Brain microvascular endothelial cell (primary cell): ENCODE data around the gene SRGAP3.

Source experiments
- DNase-seq: peaks from one replicate; pipeline ENCODE4 v3.0.0-alpha.2; 2020
- H3K27ac ChIP-seq: fragments of 250-450 bp; sonication (Bioruptor Pico); 2 replicates; pipeline ENCODE4 v1.5.1; 2020; ENCODE audit warnings: mild to moderate bottlenecking, moderate library complexity
- H3K27me3 ChIP-seq: fragments of 250-450 bp; sonication (Bioruptor Pico); replicated peaks from 2 replicates; pipeline ENCODE4 v1.5.1; 2020; ENCODE audit warnings: mild to moderate bottlenecking
- H3K36me3 ChIP-seq: fragments of 250-450 bp; sonication (Bioruptor Pico); replicated peaks from 2 replicates; pipeline ENCODE4 v1.5.1; 2020; ENCODE audit warnings: mild to moderate bottlenecking
- H3K4me3 ChIP-seq: 2 replicates; pipeline ENCODE4 v1.5.1; 2011; ENCODE audit warnings: low read depth, mild to moderate bottlenecking, control low read depth, low read length, moderate library complexity
- in situ Hi-C: cut with HindIII; loops from 2 replicates; pipeline ENCODE4 v1.10.0; 2017; ENCODE audit warnings: low sequenced_read_pairs, low pct_ligation_motif_present
- TF ChIP-seq, protein P1 (sequence below): IDR thresholded peaks from 2 replicates; pipeline ENCODE4 v1.5.1; 2011; ENCODE audit warnings: low read depth, mild to moderate bottlenecking, moderate library complexity, low read length, control low read depth, inconsistent platforms; ENCODE audit errors: missing control alignments

The SRGAP3 gene

DNA sequence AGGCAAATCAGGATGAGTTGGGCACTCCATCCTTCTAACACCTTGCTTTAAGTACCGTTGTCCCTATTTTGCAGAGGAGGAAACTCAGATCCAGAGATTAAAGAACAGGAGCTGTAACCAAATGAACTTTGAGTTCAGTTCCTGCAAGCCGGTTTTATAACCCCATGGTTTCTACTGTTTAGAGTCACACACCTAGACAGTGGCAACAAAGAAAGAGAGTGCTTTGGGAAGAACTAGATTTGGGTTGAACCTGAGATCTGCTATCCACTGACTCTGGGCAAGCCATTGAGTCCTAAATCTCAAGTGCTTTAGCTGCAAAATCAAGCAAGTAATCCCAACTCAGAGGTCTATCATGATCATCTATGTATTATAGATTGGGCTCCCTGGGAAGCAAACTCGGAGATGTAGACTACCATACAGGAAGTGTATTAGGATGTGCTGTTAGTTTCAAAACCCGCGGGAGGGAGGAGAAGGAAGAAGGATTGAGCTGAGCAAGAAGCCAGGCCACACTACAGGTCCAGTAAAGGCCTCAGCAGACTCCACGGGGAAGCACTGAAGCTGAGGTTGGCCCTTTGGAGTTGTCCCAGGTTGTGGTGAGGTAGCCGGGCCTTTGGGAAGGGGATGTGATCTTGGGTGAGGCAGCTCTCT lies 42.2 kb downstream of the SRGAP3 start:
- DNase-seq, result no peak
- no peak overlapping the region for H3K4me3 ChIP-seq
- in situ Hi-C loops, result no loop called here
- no peaks in the 10 kb centered on the region for H3K36me3 ChIP-seq
- no peaks in the 10 kb centered on the region for H3K27me3 ChIP-seq
- TF ChIP-seq, protein P1, sequence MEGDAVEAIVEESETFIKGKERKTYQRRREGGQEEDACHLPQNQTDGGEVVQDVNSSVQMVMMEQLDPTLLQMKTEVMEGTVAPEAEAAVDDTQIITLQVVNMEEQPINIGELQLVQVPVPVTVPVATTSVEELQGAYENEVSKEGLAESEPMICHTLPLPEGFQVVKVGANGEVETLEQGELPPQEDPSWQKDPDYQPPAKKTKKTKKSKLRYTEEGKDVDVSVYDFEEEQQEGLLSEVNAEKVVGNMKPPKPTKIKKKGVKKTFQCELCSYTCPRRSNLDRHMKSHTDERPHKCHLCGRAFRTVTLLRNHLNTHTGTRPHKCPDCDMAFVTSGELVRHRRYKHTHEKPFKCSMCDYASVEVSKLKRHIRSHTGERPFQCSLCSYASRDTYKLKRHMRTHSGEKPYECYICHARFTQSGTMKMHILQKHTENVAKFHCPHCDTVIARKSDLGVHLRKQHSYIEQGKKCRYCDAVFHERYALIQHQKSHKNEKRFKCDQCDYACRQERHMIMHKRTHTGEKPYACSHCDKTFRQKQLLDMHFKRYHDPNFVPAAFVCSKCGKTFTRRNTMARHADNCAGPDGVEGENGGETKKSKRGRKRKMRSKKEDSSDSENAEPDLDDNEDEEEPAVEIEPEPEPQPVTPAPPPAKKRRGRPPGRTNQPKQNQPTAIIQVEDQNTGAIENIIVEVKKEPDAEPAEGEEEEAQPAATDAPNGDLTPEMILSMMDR, result no peak
- H3K27ac ChIP-seq, result no peak overlapping the region

DNA sequence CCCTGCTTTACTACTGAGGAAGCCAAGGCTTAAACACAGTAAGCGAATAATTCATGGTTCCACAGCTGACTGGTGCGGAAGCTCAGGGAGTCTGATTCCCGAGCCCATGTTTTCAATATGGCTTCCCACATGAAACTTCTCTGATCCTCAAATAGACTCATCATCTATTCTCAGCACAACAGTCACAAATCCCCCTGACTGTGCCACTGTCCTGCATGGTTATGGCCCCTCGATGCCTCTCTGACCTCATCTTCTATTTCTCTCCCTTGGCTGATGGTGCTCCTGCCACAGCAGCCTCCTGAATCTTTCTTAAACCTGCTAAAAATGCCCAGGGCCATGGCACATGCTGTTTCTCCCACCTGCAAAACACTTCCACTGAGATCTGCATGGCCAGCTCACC lies 43.2 kb downstream of the SRGAP3 start:
- in situ Hi-C loops, result no loop called here
- TF ChIP-seq, protein P1, result no peak

DNA sequence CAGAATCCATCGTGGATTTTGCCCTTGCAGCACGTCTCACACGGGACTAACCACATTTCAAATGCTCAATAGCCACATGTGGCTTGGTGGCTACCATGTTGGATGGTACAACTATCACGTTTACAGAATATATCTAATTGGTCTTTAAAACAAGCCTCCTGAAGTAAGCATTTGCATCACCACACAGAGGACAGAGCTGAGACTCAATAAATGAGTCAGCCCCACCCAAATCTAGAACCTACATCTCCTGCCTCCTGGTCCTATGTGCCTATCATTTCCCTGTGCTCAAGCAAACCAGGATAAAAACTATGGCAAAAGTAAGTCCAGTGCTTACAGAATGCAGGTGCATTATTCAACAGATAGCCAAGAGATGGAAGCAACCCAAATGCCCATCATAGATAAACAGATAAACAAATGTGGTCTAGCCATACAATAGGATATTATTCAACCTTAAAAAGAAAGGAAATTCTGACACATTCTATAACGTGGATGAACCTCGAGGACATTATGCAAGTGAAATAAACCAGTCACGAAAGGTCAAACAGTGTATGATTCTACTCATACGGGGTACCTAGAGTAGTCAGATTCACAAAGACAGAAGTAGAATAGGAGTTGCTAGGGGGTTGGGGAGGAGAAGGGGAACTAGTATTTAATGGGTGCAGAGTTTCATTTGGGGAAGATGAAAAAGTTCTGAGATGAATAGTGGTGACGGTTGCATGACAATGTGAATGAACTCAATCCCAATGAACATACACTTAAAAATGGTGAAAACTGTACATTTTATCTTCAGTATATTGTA lies 43.9 kb downstream of the SRGAP3 start:
- Histone ChIP-seq H3K27me3 (no peaks in the 10 kb centered on the region), H3K4me3 (no peak overlapping the region), H3K36me3 (no peaks in the 10 kb centered on the region), H3K27ac (no peak overlapping the region)
- DNase-seq, result no peak
- TF ChIP-seq, protein P1, result no peak
- in situ Hi-C loops, result no loop called here

More for the DNA sequence above, 43.2 kb downstream of the SRGAP3 start:
- H3K27ac ChIP-seq, result no peak overlapping the region
- no peaks in the 10 kb centered on the region for H3K27me3 ChIP-seq
- H3K36me3 ChIP-seq, result no peaks in the 10 kb centered on the region
- no peak for DNase-seq
- no peak overlapping the region for H3K4me3 ChIP-seq

DNA sequence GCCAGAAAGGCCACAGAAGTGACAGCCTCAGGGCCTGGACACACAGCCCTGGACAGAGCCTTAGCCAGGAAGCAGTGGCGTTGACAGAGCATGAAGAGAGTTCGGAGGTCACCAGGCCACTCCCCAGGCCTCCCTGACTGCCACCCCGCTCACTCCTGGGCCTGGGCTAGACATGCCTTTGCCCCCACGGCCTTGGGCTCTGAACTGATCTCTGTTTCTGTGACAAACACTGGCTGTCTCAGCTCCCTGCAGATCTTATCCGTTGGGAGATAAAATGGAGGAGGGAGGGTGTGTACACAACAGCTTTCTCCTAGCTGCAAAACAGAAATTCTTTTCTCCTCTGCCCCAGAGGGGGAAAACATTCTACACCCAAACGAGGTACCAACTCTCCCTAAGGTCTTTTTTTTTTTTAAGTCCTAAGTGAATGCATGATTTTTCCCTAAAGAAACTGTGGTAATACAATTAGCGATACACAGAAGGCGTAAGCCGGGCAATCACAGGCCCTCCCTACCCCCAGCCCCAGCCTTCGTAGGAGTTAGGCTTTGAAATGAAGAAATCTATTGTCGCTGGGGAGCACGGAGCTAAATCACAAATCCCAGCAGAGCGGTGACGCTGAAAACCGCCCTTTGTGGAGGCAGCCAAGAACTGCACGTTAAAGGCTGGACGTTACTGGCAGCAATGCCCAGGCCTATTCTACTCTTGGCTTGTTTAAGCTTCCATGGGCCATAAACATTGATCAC lies 45.0 kb downstream of the SRGAP3 start:
- Histone ChIP-seq H3K27me3 (no peaks in the 10 kb centered on the region), H3K27ac (no peak overlapping the region), H3K4me3 (no peak overlapping the region), H3K36me3 (no peaks in the 10 kb centered on the region)
- no peak for DNase-seq
- in situ Hi-C loops, result no loop called here
- TF ChIP-seq, protein P1, result no peak

DNA sequence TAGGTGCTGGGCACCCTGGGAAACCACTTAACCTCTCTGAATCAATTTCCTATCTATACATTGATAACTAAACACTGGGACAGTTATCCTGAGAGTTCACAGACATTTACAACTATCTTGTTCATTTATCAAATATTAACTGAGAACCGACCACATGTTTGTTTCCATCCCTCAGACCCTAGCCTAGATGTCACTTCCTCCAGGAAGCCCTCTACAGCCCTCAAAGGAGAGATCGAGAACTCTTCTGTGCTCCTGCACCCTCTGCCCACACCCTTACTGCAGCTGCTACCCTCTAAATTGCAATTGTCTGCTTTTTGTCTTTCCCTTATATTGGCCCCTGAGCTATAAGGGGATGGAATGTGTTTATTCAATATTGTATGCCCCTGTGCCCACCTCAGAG lies 46.1 kb downstream of the SRGAP3 start:
- in situ Hi-C loops, result no loop called here
- no peak for DNase-seq

More for the DNA sequence above, 46.1 kb downstream of the SRGAP3 start:
- H3K27me3 ChIP-seq, result no peaks in the 10 kb centered on the region
- TF ChIP-seq, protein P1, result no peak
- no peak overlapping the region for H3K4me3 ChIP-seq
- H3K36me3 ChIP-seq, result no peaks in the 10 kb centered on the region
- H3K27ac ChIP-seq, result no peak overlapping the region
